Activated CD8-positive, alpha-beta memory T cell treated with anti-CD3 and anti-CD28 coated beads, Interleukin-2, amount 50 U/mL, for 4 hours (primary cell): Measurements from ENCODE around the gene CPXM1.
"Not testable (repeated sequence)": the region's sequence is repeated elsewhere in the genome, so short reads cannot be mapped to it uniquely, and the experiment has no call there.

Source experiments
- DNase-seq: peaks from one replicate; pipeline ENCODE4 v3.0.0-alpha.2; 2020

CPXM1 gene

GRCh38 chr20:2799688-2800520 lies 523 bp downstream of the CPXM1 start:
- no peak for DNase-seq

- DNase-seq, result no peak
Observed at GRCh38 chr20:2799271-2799670, 1.2 kb downstream of the CPXM1 start.

GRCh38 chr20:2798814-2799213 lies 1.6 kb downstream of the CPXM1 start:
- no peak for DNase-seq

GRCh38 chr20:2798095-2798805 lies 2.2 kb downstream of the CPXM1 start:
- no peak for DNase-seq

- no peak for DNase-seq
Observed at GRCh38 chr20:2797136-2797983, 3.1 kb downstream of the CPXM1 start.

GRCh38 chr20:2796011-2796660 lies 4.3 kb downstream of the CPXM1 start:
- DNase-seq, result no peak

- DNase-seq, result no peak
Observed at GRCh38 chr20:2795451-2795850, 5.0 kb downstream of the CPXM1 start.

GRCh38 chr20:2794866-2795447 lies 5.5 kb downstream of the CPXM1 start:
- DNase-seq, result no peak

GRCh38 chr20:2794202-2794748 lies 6.2 kb downstream of the CPXM1 start:
- no peak for DNase-seq

GRCh38 chr20:2793471-2793870 lies 7.0 kb downstream of the CPXM1 start:
- DNase-seq, result no peak

- DNase-seq, result no peak
Observed at GRCh38 chr20:2783908-2784566, 16.4 kb downstream of the CPXM1 start.

- no peak for DNase-seq
Observed at GRCh38 chr20:2780948-2781347, 19.5 kb downstream of the CPXM1 start.

GRCh38 chr20:2778602-2779321 lies 21.7 kb downstream of the CPXM1 start:
- DNase-seq, result no peak

- no peak for DNase-seq
Observed at GRCh38 chr20:2775139-2775538, 25.3 kb downstream of the CPXM1 start.

- no peak for DNase-seq
Observed at GRCh38 chr20:2773812-2774211, 26.6 kb downstream of the CPXM1 start.

- no peak for DNase-seq
Observed at GRCh38 chr20:2771631-2772080, 28.8 kb downstream of the CPXM1 start.

- not testable (repeated sequence) for DNase-seq
Observed at GRCh38 chr20:2770091-2770490, 30.3 kb downstream of the CPXM1 start.

- no peak for DNase-seq
Observed at GRCh38 chr20:2768632-2769015, 31.8 kb downstream of the CPXM1 start.

GRCh38 chr20:2767768-2768631 lies 32.4 kb downstream of the CPXM1 start:
- no peak for DNase-seq

GRCh38 chr20:2763186-2763585 lies 37.2 kb downstream of the CPXM1 start:
- DNase-seq, result no peak
